ENCODE results near the gene STX2.

DNA sequence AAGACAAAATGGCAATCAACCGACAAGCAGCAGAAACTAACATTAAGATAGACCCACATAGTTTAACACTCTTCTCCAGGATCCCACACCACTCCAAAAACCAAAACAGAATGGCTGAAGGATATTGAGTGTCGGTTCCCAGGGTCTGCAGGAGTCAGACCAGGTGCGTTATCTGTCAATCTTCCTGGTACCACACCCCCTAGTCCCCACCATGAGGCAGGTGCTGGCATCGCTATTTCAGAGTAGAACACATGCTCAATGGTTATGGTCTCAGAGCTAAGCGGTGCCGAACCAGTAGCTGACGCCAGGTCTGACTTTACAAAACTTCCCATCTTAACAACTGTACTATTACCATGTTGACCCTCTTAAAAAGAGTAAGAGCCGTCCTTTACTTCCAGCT, 10.2 kb downstream of the STX2 start:
- TF ChIP-seq, protein P1, sequence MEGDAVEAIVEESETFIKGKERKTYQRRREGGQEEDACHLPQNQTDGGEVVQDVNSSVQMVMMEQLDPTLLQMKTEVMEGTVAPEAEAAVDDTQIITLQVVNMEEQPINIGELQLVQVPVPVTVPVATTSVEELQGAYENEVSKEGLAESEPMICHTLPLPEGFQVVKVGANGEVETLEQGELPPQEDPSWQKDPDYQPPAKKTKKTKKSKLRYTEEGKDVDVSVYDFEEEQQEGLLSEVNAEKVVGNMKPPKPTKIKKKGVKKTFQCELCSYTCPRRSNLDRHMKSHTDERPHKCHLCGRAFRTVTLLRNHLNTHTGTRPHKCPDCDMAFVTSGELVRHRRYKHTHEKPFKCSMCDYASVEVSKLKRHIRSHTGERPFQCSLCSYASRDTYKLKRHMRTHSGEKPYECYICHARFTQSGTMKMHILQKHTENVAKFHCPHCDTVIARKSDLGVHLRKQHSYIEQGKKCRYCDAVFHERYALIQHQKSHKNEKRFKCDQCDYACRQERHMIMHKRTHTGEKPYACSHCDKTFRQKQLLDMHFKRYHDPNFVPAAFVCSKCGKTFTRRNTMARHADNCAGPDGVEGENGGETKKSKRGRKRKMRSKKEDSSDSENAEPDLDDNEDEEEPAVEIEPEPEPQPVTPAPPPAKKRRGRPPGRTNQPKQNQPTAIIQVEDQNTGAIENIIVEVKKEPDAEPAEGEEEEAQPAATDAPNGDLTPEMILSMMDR (IDR thresholded peaks at IDR 0.05; ENCODE audit: poor library complexity, severe bottlenecking): no peak
- no peak for TF ChIP-seq POLR2AphosphoS5 (IDR thresholded peaks at IDR 0.05)
